HG02981 (cell line): ENCODE measurements around the gene PHF12.

ENCODE experiments used
- ATAC-seq: cut with Tn5 transposase; IDR thresholded peaks from one replicate; pipeline ENCODE4 v1.9.1; 2021; ENCODE audit warnings: mild to moderate bottlenecking, moderate library complexity; ENCODE audit not compliant: unreplicated experiment

The PHF12 gene

GRCh38 chr17:28864991-28865849, 86.1 kb downstream of the PHF12 start:
- no peak for ATAC-seq

GRCh38 chr17:28863953-28864352, 87.4 kb downstream of the PHF12 start:
- no peak for ATAC-seq

- no peak for ATAC-seq
These were observed 88.8 kb downstream of the PHF12 start for GRCh38 chr17:28862561-28862960.

- no peak for ATAC-seq
These were observed 89.7 kb downstream of the PHF12 start for GRCh38 chr17:28861393-28862203.

GRCh38 chr17:28860363-28860808, 90.9 kb downstream of the PHF12 start:
- no peak for ATAC-seq

GRCh38 chr17:28858801-28859355, 92.4 kb downstream of the PHF12 start:
- no peak for ATAC-seq

GRCh38 chr17:28857905-28858800, 93.2 kb downstream of the PHF12 start:
- no peak for ATAC-seq

- ATAC-seq = no peak
These were observed 95.2 kb downstream of the PHF12 start for GRCh38 chr17:28856028-28856574.

GRCh38 chr17:28855336-28855679, 96.0 kb downstream of the PHF12 start:
- no peak for ATAC-seq
